H1 (cell line): ENCODE measurements around the gene SPEF2. TPM values are rescaled to one million over a fixed set of nuclear protein-coding genes. Genes with fewer than 3 reads are reported as not detected.

Experiments used
- CTCF ChIA-PET: fragments of 300-600 bp; sonication (Branson Sonifier 250); formaldehyde crosslinking; loops from one replicate; lab custom pipeline; 2021; ENCODE audit not compliant: partially characterized antibody; lab: Charles Lee
- POLR2A ChIA-PET: fragments of 300-600 bp; sonication (Branson Sonifier 250); formaldehyde crosslinking; loops from one replicate; lab custom pipeline; 2021; ENCODE audit warnings: inconsistent platforms; ENCODE audit not compliant: partially characterized antibody; lab: Charles Lee
- DNase-seq, 2 experiments: peaks; one replicate each; pipeline versions ENCODE4 v3.0.0 to v3.0.0-alpha.2; 2010 to 2022; ENCODE audit warnings: low spot score in 2 of 2, low read depth in 1 of 2, mixed read lengths in 1 of 2
- FAIRE-seq: peaks from 2 replicates; lab custom pipeline; 2011; peaks lifted over from hg19 to GRCh38; lab: Jason Lieb, UNC
- H2AFZ ChIP-seq: 2 replicates; pipeline ENCODE4 v1.8.1; 2012; ENCODE audit warnings: low read length, inconsistent platforms
- H2AK5ac ChIP-seq: 2 replicates; pipeline ENCODE4 v1.6.1; 2013; ENCODE audit warnings: low read depth, low read length
- H2BK120ac ChIP-seq: replicated peaks from 2 replicates; pipeline ENCODE3; 2013; ENCODE audit warnings: low read depth, low read length, inconsistent platforms
- H2BK12ac ChIP-seq: 2 replicates; pipeline ENCODE4 v1.6.1; 2013; ENCODE audit warnings: low read depth, low read length
- H2BK15ac ChIP-seq: 2 replicates; pipeline ENCODE4 v1.6.1; 2013; ENCODE audit warnings: low read length
- H2BK20ac ChIP-seq: 2 replicates; pipeline ENCODE4 v1.6.1; 2013; ENCODE audit warnings: low read length
- H2BK5ac ChIP-seq: 2 replicates; pipeline ENCODE4 v1.6.1; 2013; ENCODE audit warnings: low read depth, low read length
- H3K14ac ChIP-seq: 2 replicates; pipeline ENCODE4 v1.6.1; 2013; ENCODE audit warnings: inconsistent platforms; ENCODE audit not compliant: insufficient read length
- H3K18ac ChIP-seq: 2 replicates; pipeline ENCODE4 v1.6.1; 2013; ENCODE audit warnings: low read length; ENCODE audit errors: extremely low read depth
- H3K23ac ChIP-seq: 2 replicates; pipeline ENCODE4 v1.6.1; 2013; ENCODE audit warnings: inconsistent platforms; ENCODE audit not compliant: insufficient read length
- H3K23me2 ChIP-seq: 2 replicates; pipeline ENCODE4 v1.6.1; 2013; ENCODE audit warnings: low read depth, low read length
- H3K27ac ChIP-seq: 2 replicates; pipeline ENCODE4 v1.6.1; 2011; ENCODE audit warnings: low read depth, low read length, inconsistent platforms
- H3K27me3 ChIP-seq, 4 experiments: replicated peaks in 1 of 4; 1 replicate in 1 of 4; 2 replicates in 3 of 4; pipeline versions ENCODE4 v1.6.1 to v1.8.1; 2011 to 2013; ENCODE audit warnings: low read length in 3 of 4, mild to moderate bottlenecking in 3 of 4, inconsistent platforms in 2 of 4, mixed read lengths in 2 of 4, moderate library complexity in 1 of 4; ENCODE audit not compliant: control insufficient read depth in 3 of 4, insufficient read depth in 3 of 4; ENCODE audit errors: extremely low read depth in 1 of 4
- H3K36me3 ChIP-seq, 4 experiments: 2 replicates each; pipeline versions ENCODE4 v1.6.1 to v1.8.1; 2011 to 2013; ENCODE audit warnings: mild to moderate bottlenecking in 4 of 4, low read length in 3 of 4, moderate library complexity in 2 of 4, control low read depth in 1 of 4, inconsistent platforms in 1 of 4; ENCODE audit not compliant: insufficient read depth in 4 of 4, control insufficient read depth in 2 of 4
- H3K4ac ChIP-seq: replicated peaks from 2 replicates; pipeline ENCODE3; 2013; ENCODE audit warnings: low read length, low read depth, mixed read lengths, inconsistent platforms; ENCODE audit not compliant: insufficient read length
- H3K4me1 ChIP-seq, 4 experiments: replicated peaks in 1 of 4; 1 replicate in 1 of 4; 2 replicates in 3 of 4; pipeline versions ENCODE4 v1.6.1 to v1.8.1; 2011 to 2013; ENCODE audit warnings: low read length in 3 of 4, inconsistent platforms in 2 of 4, mixed read lengths in 1 of 4; ENCODE audit not compliant: insufficient read depth in 4 of 4, control insufficient read depth in 3 of 4
- H3K4me2 ChIP-seq, 2 experiments: 2 replicates each; pipeline versions ENCODE4 v1.6.1 to v1.8.1; 2011 to 2013; ENCODE audit warnings: low read depth in 2 of 2, low read length in 2 of 2, control low read depth in 1 of 2, inconsistent platforms in 1 of 2, mild to moderate bottlenecking in 1 of 2; ENCODE audit not compliant: insufficient read depth in 1 of 2
- H3K4me3 ChIP-seq, 4 experiments: fragments of 200-600, 300-600 bp in 1 of 4; sonication (generic), shearing (Covaris generic), sonication (Bioruptor Twin) in 1 of 4; 2 replicates each; pipeline versions ENCODE4 v1.5.1 to v1.8.1; 2011 to 2016; ENCODE audit warnings: low read length in 4 of 4, low read depth in 3 of 4, control low read depth in 2 of 4, inconsistent platforms in 2 of 4, mild to moderate bottlenecking in 2 of 4, mixed read lengths in 1 of 4, moderate library complexity in 1 of 4; ENCODE audit not compliant: insufficient read depth in 2 of 4; ENCODE audit errors: extremely low read depth in 1 of 4
- H3K56ac ChIP-seq: replicated peaks from 2 replicates; pipeline ENCODE3; 2013; ENCODE audit warnings: low read depth, mild to moderate bottlenecking, mixed read lengths, low read length, inconsistent platforms; ENCODE audit not compliant: insufficient read length
- H3K79me1 ChIP-seq: 2 replicates; pipeline ENCODE4 v1.6.1; 2013; ENCODE audit warnings: low read depth, low read length, control low read depth
- H3K79me2 ChIP-seq, 2 experiments: 2 replicates each; pipeline versions ENCODE4 v1.6.1 to v1.8.1; 2012 to 2013; ENCODE audit warnings: low read length in 2 of 2, mild to moderate bottlenecking in 2 of 2, inconsistent platforms in 1 of 2; ENCODE audit not compliant: insufficient read depth in 2 of 2, control insufficient read depth in 1 of 2
- H3K9ac ChIP-seq, 4 experiments: replicated peaks in 1 of 4; 1 replicate in 1 of 4; 2 replicates in 3 of 4; pipeline versions ENCODE4 v1.6.1 to v1.8.1; 2011 to 2013; ENCODE audit warnings: low read depth in 3 of 4, low read length in 3 of 4, control low read depth in 2 of 4, mild to moderate bottlenecking in 2 of 4, moderate library complexity in 2 of 4, inconsistent platforms in 1 of 4; ENCODE audit errors: extremely low read depth in 1 of 4
- H3K9me3 ChIP-seq, 2 experiments: 2 replicates each; pipeline versions ENCODE4 v1.6.1 to v1.8.1; 2012 to 2013; ENCODE audit warnings: mild to moderate bottlenecking in 2 of 2, moderate library complexity in 2 of 2, control low read depth in 1 of 2, inconsistent platforms in 1 of 2, low read depth in 1 of 2, low read length in 1 of 2, mixed read lengths in 1 of 2; ENCODE audit not compliant: insufficient read depth in 2 of 2
- H4K20me1 ChIP-seq, 2 experiments: replicated peaks in 1 of 2; 2 replicates each; pipeline versions ENCODE3 to v1.8.1; 2011 to 2013; ENCODE audit warnings: inconsistent platforms in 2 of 2, low read length in 2 of 2, mild to moderate bottlenecking in 1 of 2; ENCODE audit not compliant: insufficient read depth in 2 of 2, control insufficient read depth in 1 of 2
- H4K5ac ChIP-seq: 2 replicates; pipeline ENCODE4 v1.6.1; 2013; ENCODE audit warnings: low read length, low read depth, mixed read lengths, inconsistent platforms; ENCODE audit not compliant: insufficient read length
- H4K8ac ChIP-seq: 2 replicates; pipeline ENCODE4 v1.8.0; 2013; ENCODE audit warnings: mild to moderate bottlenecking, moderate library complexity, low read length, inconsistent platforms; ENCODE audit not compliant: insufficient read depth; ENCODE audit errors: extremely low read depth
- H4K91ac ChIP-seq: replicated peaks from 2 replicates; pipeline ENCODE3; 2013; ENCODE audit warnings: low read length, mixed read lengths, inconsistent platforms; ENCODE audit not compliant: insufficient read length
- BCL11A ChIP-seq, 2 experiments: IDR thresholded peaks; one replicate each; pipeline ENCODE4 v1.6.1; 2011; ENCODE audit warnings: low read depth in 2 of 2, low read length in 2 of 2, mild to moderate bottlenecking in 2 of 2
- CREB1 ChIP-seq: IDR thresholded peaks from 2 replicates; pipeline ENCODE4 v1.6.1; 2012; ENCODE audit warnings: inconsistent platforms
- EGR1 ChIP-seq: IDR thresholded peaks from 2 replicates; pipeline ENCODE4 v1.6.1; 2011; ENCODE audit warnings: low read depth, low read length, borderline replicate concordance
- EP300 ChIP-seq, 2 experiments: IDR thresholded peaks; 1 replicate in 1 of 2; 2 replicates in 1 of 2; pipeline ENCODE4 v1.6.1; 2011 to 2012; ENCODE audit warnings: low read depth in 2 of 2, low read length in 2 of 2, mild to moderate bottlenecking in 2 of 2, borderline replicate concordance in 1 of 2, inconsistent platforms in 1 of 2, moderate library complexity in 1 of 2
- FOSL1 ChIP-seq: IDR thresholded peaks from 2 replicates; pipeline ENCODE4 v1.6.1; 2011; ENCODE audit warnings: mild to moderate bottlenecking, low read depth, low read length, moderate library complexity; ENCODE audit not compliant: insufficient read depth
- GABPA ChIP-seq: IDR thresholded peaks from 2 replicates; pipeline ENCODE4 v1.6.1; 2011; ENCODE audit warnings: mild to moderate bottlenecking, low read length, moderate library complexity, borderline replicate concordance; ENCODE audit not compliant: insufficient read depth
- RAD21 ChIP-seq, 2 experiments: IDR thresholded peaks in 1 of 2; conservative IDR thresholded peaks in 1 of 2; 2 replicates each; pipeline ENCODE4 v1.6.1; 2011; ENCODE audit warnings: low read depth in 2 of 2, low read length in 2 of 2, improper control_type of control experiment in 1 of 2, inconsistent platforms in 1 of 2, mild to moderate bottlenecking in 1 of 2, moderate library complexity in 1 of 2
- RNF2 ChIP-seq: fragments of 200-900, 300-1000 bp; sonication (generic); IDR thresholded peaks from 2 replicates; pipeline ENCODE4 v1.7.1; 2016; ENCODE audit warnings: borderline replicate concordance, low read depth, mild to moderate bottlenecking, antibody characterized with exemption, low read length; ENCODE audit not compliant: poor library complexity, severe bottlenecking; ENCODE audit errors: missing control alignments
- SAP30 ChIP-seq: fragments of 300-600 bp; sonication (generic); IDR thresholded peaks from 2 replicates; pipeline ENCODE4 v1.7.1; 2012; ENCODE audit warnings: low read length, moderate library complexity, mild to moderate bottlenecking, inconsistent platforms; ENCODE audit not compliant: insufficient read depth, insufficient replicate concordance
- SRF ChIP-seq: IDR thresholded peaks from 2 replicates; pipeline ENCODE4 v1.6.1; 2011; ENCODE audit warnings: mild to moderate bottlenecking, low read depth, low read length, moderate library complexity
- TAF1 ChIP-seq: IDR thresholded peaks from 2 replicates; pipeline ENCODE4 v1.6.1; 2011; ENCODE audit warnings: mild to moderate bottlenecking, low read depth, low read length
- TAF7 ChIP-seq: optimal IDR thresholded peaks from 2 replicates; pipeline ENCODE3; 2011; ENCODE audit warnings: low read depth, mild to moderate bottlenecking, inconsistent platforms, low read length, moderate library complexity, borderline replicate concordance
- TBP ChIP-seq: IDR thresholded peaks from 2 replicates; pipeline ENCODE4 v1.6.1; 2011; ENCODE audit warnings: low read depth, low read length, improper control_type of control experiment
- TCF12 ChIP-seq: IDR thresholded peaks from 2 replicates; pipeline ENCODE4 v1.6.1; 2011; ENCODE audit warnings: low read depth, mild to moderate bottlenecking, low read length
- WGBS, 2 experiments: shearing (Covaris generic) in 1 of 2; methylation state at CpG; one replicate each; pipeline versions ENCODE4 v1.1.6 to v1.1.7; 2013 to 2015; ENCODE audit warnings: low lambda C conversion rate in 2 of 2, mixed read lengths in 2 of 2, inconsistent platforms in 1 of 2, low coverage in 1 of 2, missing lambda C conversion rate in 1 of 2; ENCODE audit not compliant: insufficient replicate concordance in 2 of 2, insufficient coverage in 1 of 2, insufficient read length in 1 of 2; ENCODE audit errors: extremely low coverage in 1 of 2, missing lambda C conversion rate in 1 of 2; 5-methylcytosine and 5-hydroxymethylcytosine counted together
- polyA plus RNA-seq, 7 experiments: library from polyadenylated mRNA; depleted of rRNA in 3 of 7; stranded (reverse) in 5 of 7; unstranded in 2 of 7; fragments of >200 nt in 5 of 7; fragments of 200-250 nt in 2 of 7; gene quantifications; 1 replicate in 5 of 7; 2 replicates in 1 of 7; 4 replicates in 1 of 7; pipeline versions ENCODE4 v1.2.1 to v1.2.3, GENCODE V29; 2011 to 2013; ENCODE audit warnings: missing spikeins in 2 of 7, mixed read lengths in 2 of 7
- total RNA-seq: library from RNA; stranded (reverse); fragmentation: NEBNext Ultra II Directional; extraction: Animal tissue kit (Norgen Biotek cat#: 25700); gene quantifications from 2 replicates; pipeline ENCODE4 v1.2.1, GENCODE V29; 2021

SPEF2 gene
- total and polyA plus RNA-seq, 2 of the 8 experiments (the other 6 are each of a cell fraction or from before 2014, with no cell fraction given), result 0.14 to 0.73 TPM

DNA sequence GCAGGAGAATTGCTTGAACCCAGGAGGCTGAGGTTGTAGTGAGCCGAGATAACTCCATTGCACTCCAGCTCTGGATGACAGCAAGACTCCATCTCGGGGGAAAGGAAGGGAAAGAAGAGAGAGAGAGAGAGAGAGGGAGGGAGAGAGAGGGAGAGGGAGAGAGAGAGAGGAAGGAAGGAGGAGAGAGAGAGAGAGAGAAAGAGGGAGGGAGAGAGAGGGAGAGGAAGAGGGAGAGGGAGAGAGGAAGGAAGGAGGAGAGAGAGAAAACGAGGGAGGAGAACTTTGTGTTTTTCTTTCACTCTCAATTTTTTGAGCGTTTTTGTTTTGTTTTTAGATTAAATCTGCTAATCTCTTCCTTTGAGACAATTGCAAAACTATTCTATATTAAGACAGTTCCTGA, 46.9 kb downstream of the SPEF2 start:
- Histone ChIP-seq H4K91ac (no peak overlapping the region), H3K27me3 (no peaks in the 10 kb centered on the region), H2BK120ac (no peak overlapping the region), H4K8ac (no peak overlapping the region), H3K9ac (no peak overlapping the region), H3K79me1 (no peaks in the 10 kb centered on the region), H2BK5ac (no peak overlapping the region), H3K79me2 (no peaks in the 10 kb centered on the region), H3K4me1 (no peaks in the 10 kb centered on the region), H3K14ac (no peak overlapping the region), H2BK15ac (no peak overlapping the region), H3K36me3 (no peaks in the 10 kb centered on the region), H3K4me2 (no peak overlapping the region), H3K27ac (no peak overlapping the region), H2BK12ac (no peak overlapping the region), H3K18ac (no peak overlapping the region), H4K5ac (no peak overlapping the region), H3K23me2 (no peaks in the 10 kb centered on the region), H2BK20ac (no peak overlapping the region), H3K23ac (no peak overlapping the region), H3K56ac (no peak overlapping the region), H3K4me3 (no peak overlapping the region), H2AFZ (no peak overlapping the region), H4K20me1 (no peaks in the 10 kb centered on the region), H3K9me3 (no peaks in the 10 kb centered on the region), H2AK5ac (no peak overlapping the region), H3K4ac (no peak overlapping the region)
- ChIA-PET POLR2A (interaction anchor here (0.7 kb wide), 1 partner anchor 9 kb away, joined by 3 read pairs; no protein-coding TSS in a partner anchor), CTCF (interaction anchor here (0.9 to 2.6 kb wide), 3 partner anchors 22 to 262 kb away, joined by 3 to 10 read pairs (median 4); no protein-coding TSS in a partner anchor)
- WGBS, 2 experiments, result 80% methylated on average over 4 of the region's 4 CpGs; no CpG with 5 or more reads in 1 of the 2 experiments
- no peak for FAIRE-seq
- no peak for DNase-seq
- TF ChIP-seq RNF2 (no peak), GABPA (no peak), EP300 (IDR thresholded peaks at IDR 0.05; ENCODE audit: borderline replicate concordance in 1 of 2, low read depth in 2 of 2, low read length in 2 of 2) (no peak), CREB1 (no peak), SRF (no peak), BCL11A (IDR thresholded peaks at IDR 0.05; ENCODE audit: low read depth in 2 of 2, low read length in 2 of 2) (no peak), RAD21 (IDR thresholded peaks at IDR 0.05 in 1 of 2, conservative IDR thresholded peaks at IDR 0.05 in 1 of 2; ENCODE audit: low read depth in 2 of 2, low read length in 2 of 2) (no peak), TAF7 (no peak), TAF1 (no peak), FOSL1 (no peak), TCF12 (no peak), TBP (no peak), SAP30 (no peak), EGR1 (no peak)
